DMS114 treated with DMSO at 0.1 percent for 48 hours (cell line): ENCODE measurements around the gene SH3PXD2A.

ENCODE experiments used
- DNase-seq: peaks from one replicate; lab custom pipeline; 2025; ENCODE audit not compliant: unreplicated experiment; lab: John Stamatoyannopoulos, UW

Gene SH3PXD2A

GRCh38 chr10:103632247-103632642 lies 223.1 kb downstream of the SH3PXD2A start:
- no peak for DNase-seq

- no peak for DNase-seq
Measured at GRCh38 chr10:103630156-103630555, 225.2 kb downstream of the SH3PXD2A start.

GRCh38 chr10:103629581-103629980 lies 225.8 kb downstream of the SH3PXD2A start:
- DNase-seq: no peak

DNA sequence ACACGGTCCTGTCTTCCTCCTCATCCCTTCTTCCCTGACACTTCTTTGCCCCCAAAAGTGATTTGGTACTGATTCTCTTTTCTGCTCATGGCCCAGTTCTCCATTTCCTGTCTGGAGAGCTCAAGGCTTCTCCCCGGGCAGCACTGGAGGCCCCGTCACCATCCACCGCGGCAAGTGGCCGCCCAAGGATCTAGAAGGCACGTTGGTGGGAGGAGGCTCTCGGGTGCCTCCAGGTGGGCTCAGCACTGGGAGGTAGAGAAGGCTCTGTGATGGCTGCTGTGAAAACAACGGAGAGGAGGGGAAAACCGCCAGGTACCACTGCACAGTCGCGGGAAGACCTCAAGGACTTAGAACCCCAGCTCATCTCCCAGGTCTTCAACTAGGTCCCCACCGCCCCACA lies 227.5 kb downstream of the SH3PXD2A start:
- DNase-seq: no peak

DNA sequence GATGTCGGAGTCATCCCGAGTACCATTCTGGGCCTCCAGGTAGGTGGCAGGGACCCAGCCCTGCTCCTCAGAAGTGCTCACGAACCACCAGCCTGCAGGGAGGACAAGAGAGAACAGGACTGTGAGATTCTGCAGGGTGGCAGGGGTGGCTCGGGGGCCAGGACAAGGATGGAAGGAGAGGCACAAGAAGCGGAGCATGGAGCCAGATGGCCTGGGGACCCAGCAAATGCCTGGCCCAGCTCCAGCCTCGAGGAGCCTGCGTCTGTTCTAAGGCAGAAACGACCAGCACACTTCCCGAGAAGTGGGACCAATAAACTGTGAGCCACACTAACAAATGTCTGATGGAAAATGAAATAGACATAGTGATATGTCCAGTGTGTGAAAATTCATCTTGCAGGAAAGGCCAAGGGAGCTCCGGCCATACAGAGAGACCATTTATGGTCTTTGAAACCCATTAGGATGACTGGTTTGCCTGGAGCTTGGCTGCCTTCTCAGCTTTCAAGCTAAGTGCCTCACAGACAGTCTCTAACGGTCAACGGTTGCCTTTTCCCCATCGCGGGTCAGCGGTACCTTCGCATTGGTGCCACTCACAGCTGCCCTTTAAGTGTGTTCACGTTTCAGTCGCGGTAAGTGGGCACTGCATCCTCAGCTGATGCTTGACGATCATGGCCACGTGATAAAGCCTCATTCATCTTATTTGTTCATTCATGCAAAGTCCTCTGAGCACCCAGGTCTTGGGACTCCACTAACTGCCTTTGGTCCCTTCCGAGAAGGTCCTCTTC lies 228.1 kb downstream of the SH3PXD2A start:
- no peak for DNase-seq

- no peak for DNase-seq
Measured at GRCh38 chr10:103626178-103626577, 229.2 kb downstream of the SH3PXD2A start.

- no peak for DNase-seq
Measured at GRCh38 chr10:103622935-103623574, 232.3 kb downstream of the SH3PXD2A start.

- DNase-seq: no peak
Measured at GRCh38 chr10:103622286-103622685, 233.1 kb downstream of the SH3PXD2A start.

- DNase-seq: no peak
Measured at GRCh38 chr10:103621783-103622125, 233.6 kb downstream of the SH3PXD2A start.

DNA sequence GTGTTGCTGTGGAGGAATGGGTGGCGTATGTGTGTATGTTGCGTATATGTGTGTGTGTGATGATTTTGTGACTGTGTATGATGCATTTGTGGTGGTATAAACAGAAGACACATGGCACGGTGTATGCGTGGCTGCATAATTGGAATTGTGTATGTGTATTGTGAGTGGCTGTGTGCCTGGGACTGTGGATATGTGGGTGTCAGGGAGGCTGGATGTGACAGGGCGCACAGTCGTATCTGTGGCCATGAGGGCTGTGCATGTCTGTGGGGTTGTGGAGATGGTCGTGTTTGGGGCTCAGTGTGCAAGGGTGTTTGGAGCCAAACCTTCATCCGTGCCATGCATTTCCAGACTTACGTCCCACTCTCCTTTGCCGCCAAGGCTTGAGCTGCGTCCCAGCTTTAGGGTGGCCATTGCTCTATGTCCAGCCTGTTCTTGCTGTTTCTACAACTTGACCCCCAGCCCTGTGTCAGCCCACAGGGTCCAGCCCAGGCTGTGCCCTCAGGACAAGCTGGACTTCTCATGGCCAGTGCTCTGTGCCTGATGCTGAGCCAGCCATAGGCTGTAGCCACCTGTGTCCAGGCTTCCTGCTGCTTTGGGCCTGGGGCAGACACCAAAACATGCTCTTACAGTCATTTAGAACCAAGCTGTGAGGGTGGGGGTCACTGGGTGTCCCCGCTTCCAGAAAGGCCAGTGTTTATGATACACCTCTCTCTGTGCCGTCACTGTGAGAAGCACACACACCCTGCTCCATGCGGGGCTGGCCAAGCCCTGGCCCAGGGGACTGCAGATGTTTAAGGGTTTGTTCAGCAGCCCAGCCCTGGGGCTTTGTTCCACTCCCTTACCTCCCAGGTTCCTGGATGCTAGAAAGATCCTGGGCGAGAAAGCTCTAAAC lies 234.2 kb downstream of the SH3PXD2A start:
- no peak for DNase-seq

DNA sequence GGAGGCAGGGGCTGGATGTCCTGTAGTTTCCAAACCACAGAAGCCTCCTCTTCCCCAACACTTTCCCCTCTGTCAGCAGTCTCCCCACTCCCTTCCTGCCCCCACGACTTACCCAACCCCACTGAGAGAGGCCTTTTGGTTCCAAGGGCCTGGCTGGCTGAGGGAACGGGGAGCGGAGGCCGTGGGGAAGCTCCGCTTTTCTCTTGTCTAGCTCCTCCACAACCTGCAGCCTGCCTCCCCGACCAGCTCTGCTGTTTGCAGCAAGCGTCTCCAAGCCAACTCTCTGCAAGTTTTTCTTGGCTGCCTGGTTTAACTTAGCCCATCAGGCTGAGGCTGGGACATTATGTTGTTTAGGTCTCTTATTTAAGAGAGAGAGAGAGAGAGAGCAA lies 235.0 kb downstream of the SH3PXD2A start:
- DNase-seq: no peak

GRCh38 chr10:103619424-103620351 lies 235.7 kb downstream of the SH3PXD2A start:
- DNase-seq: no peak

- no peak for DNase-seq
Measured at GRCh38 chr10:103618575-103619423, 236.6 kb downstream of the SH3PXD2A start.

DNA sequence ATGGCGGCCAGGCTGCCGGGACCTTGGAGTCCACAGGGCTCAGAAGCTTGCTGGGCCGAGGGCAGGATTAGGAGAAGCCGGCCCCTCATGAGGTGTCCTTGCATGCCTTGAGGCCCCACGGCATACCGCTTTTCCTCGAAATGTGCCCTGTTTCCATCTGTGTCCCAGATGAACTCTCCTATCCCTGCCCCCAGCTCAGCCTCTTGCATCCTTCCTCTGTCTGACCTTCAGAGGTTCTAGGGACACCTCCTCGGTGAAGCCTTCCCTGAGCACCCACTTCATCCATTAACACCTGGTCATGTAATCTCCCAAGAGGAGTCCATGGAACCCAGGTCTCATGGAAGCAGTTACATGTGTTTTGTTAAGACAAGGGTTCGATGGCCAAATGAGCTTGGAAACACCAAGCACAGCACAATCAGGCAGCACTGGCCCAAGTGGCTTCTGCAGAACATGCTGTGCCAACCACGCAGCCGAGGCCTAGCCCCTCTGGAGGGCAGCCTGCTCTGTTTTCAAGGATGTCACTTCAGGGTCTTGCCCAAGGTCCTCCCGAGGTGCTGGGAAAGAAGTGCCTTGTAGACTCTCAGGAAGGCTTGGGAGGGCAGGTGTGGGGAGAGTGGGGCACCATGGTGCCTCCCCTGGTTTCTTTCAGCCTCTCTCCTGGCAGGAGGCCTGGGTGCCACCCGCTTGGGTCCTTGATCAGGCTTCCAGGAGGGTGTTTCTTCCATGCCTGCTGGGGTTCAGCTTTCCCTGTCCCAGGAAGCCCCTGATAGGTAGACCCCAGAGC lies 237.6 kb downstream of the SH3PXD2A start:
- no peak for DNase-seq

DNA sequence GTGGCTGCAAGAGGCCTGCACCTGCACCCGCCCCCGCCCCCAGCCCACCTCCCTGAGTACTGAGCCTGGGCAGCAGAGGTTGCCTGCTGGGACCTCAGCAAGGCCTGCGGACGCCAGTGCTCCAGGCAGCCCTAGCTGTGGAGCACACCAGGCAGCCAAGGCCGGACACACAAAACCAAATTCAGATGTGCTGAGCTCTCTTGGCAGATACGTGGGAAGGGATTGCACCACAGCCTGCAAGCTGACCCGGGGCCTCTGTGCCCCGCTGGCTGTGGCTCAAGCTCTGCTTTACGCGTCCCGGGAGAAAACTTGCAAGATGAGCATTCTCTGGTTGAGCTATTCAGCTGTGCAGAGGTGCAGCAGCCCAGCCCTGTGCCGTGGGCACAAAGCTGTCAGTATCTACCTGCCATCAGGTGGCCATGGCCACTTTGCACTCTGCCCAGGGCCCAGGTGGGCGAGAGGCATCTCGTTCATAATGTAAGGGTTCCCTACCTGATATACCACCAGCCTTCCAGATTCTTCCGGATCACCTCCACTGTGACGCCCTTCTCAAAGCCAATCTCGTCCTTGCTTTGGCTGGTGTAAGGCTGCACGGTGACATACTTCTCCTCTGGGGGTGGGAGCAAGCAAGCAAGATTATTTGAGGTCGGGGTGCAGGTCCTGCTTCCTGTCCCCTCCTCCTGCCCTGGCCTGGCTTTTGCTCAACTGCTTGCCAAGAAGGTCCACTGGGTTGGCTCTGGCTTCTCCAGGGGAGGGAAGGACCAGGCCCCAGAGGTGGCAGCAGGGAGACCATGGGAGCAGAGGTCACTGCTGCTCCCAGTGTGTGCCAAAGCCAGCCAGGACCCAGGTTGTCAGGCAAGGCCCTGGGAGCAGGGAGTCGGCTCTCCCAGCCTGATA lies 238.4 kb downstream of the SH3PXD2A start:
- DNase-seq: no peak

- DNase-seq: no peak
Measured at GRCh38 chr10:103614306-103615158, 240.8 kb downstream of the SH3PXD2A start.

- no peak for DNase-seq
Measured at GRCh38 chr10:103613616-103614015, 241.8 kb downstream of the SH3PXD2A start.
